ENCODE results near the gene KRT76. TPM values are rescaled to one million over a fixed set of nuclear protein-coding genes. Genes with fewer than 3 reads are reported as not detected.

Gene KRT76
- total and polyA plus RNA-seq, 2 experiments from 2014 or later = not detected

DNA sequence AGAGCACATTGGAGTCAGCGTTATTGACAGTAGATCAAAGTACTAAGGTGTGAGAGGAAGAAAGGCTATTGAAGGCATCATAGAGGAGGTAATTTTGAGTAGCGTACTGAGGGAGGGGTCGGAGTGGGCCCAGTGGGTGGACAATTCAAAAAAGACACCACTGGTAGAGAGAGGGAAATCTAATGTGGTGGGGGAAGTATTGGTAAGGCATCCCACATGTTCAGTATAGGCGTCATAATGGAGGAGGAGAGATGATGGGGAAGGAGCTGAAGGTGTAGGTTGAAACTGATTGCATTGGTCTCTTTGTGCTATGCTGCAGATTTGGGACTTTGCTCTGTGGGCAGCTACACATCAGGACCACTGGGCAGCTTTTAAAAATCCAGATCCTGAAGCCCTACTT is 50.1 kb downstream of the KRT76 start (continued):
- TF ChIP-seq, protein P1, sequence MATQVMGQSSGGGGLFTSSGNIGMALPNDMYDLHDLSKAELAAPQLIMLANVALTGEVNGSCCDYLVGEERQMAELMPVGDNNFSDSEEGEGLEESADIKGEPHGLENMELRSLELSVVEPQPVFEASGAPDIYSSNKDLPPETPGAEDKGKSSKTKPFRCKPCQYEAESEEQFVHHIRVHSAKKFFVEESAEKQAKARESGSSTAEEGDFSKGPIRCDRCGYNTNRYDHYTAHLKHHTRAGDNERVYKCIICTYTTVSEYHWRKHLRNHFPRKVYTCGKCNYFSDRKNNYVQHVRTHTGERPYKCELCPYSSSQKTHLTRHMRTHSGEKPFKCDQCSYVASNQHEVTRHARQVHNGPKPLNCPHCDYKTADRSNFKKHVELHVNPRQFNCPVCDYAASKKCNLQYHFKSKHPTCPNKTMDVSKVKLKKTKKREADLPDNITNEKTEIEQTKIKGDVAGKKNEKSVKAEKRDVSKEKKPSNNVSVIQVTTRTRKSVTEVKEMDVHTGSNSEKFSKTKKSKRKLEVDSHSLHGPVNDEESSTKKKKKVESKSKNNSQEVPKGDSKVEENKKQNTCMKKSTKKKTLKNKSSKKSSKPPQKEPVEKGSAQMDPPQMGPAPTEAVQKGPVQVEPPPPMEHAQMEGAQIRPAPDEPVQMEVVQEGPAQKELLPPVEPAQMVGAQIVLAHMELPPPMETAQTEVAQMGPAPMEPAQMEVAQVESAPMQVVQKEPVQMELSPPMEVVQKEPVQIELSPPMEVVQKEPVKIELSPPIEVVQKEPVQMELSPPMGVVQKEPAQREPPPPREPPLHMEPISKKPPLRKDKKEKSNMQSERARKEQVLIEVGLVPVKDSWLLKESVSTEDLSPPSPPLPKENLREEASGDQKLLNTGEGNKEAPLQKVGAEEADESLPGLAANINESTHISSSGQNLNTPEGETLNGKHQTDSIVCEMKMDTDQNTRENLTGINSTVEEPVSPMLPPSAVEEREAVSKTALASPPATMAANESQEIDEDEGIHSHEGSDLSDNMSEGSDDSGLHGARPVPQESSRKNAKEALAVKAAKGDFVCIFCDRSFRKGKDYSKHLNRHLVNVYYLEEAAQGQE (IDR thresholded peaks at IDR 0.05; ENCODE audit: unreplicated experiment) = no peak
- no peak for TF ChIP-seq CREB1 (CRISPR knock-in tag; IDR thresholded peaks at IDR 0.05; ENCODE audit: low read depth)
- TF ChIP-seq JUNB (IDR thresholded peaks at IDR 0.05; ENCODE audit: unreplicated experiment) = no peak
- no peak for TF ChIP-seq EZH2phosphoT487 (IDR thresholded peaks at IDR 0.05; ENCODE audit: unreplicated experiment)
- TF ChIP-seq ZNF114 (CRISPR knock-in tag; IDR thresholded peaks at IDR 0.05) = no peak
- no peak for TF ChIP-seq STAT1 (IDR thresholded peaks at IDR 0.05; ENCODE audit: unreplicated experiment)
- no peak for TF ChIP-seq ETS1 (IDR thresholded peaks at IDR 0.05)
- no peak for TF ChIP-seq EZH2 (IDR thresholded peaks at IDR 0.05; ENCODE audit: low read depth, unreplicated experiment)
- no peak for TF ChIP-seq POLR2AphosphoS5 (IDR thresholded peaks at IDR 0.05; ENCODE audit: low read depth)
- no peak for TF ChIP-seq NANOG (IDR thresholded peaks at IDR 0.05; ENCODE audit: borderline replicate concordance)

GRCh38 chr12:52726451-52726850 is 50.7 kb downstream of the KRT76 start:
- H3K9me3 Mint-ChIP-seq = peaks cover 7% of the 10 kb centered on the region
- Histone ChIP-seq H4K20me1 (replicated peaks; ENCODE audit: insufficient read depth) (no peaks in the 10 kb centered on the region), H3K4me1 (ENCODE audit: insufficient read depth) (no peaks in the 10 kb centered on the region), H2AFZ (no peak overlapping the region), H3K79me2 (replicated peaks; ENCODE audit: insufficient read depth) (no peaks in the 10 kb centered on the region), H3K36me3 (ENCODE audit: insufficient read depth) (no peaks in the 10 kb centered on the region), H3K9me2 (ENCODE audit: insufficient read depth) (peaks cover 5% of the 10 kb centered on the region), H3K27ac (ENCODE audit: low read depth) (no peak overlapping the region), H3K4me3 (no peak overlapping the region), H3F3A (replicated peaks; ENCODE audit: low read depth) (no peaks in the 10 kb centered on the region), H3K4me2 (no peak overlapping the region), H3K27me3 (ENCODE audit: insufficient read depth) (no peaks in the 10 kb centered on the region)
- H3K27ac Mint-ChIP-seq = no peak overlapping the region
- H3K4me1 Mint-ChIP-seq = no peaks in the 10 kb centered on the region
- TF ChIP-seq CTCF (conservative IDR thresholded peaks at IDR 0.05; ENCODE audit: low read depth in 2 of 2) (no peak), ETS1 (IDR thresholded peaks at IDR 0.05) (no peak), EZH2phosphoT487 (IDR thresholded peaks at IDR 0.05; ENCODE audit: unreplicated experiment) (no peak), ZNF462 (CRISPR knock-in tag; IDR thresholded peaks at IDR 0.05) (no peak), ZNF114 (CRISPR knock-in tag; IDR thresholded peaks at IDR 0.05) (no peak)
- H3K27me3 Mint-ChIP-seq (ENCODE audit: insufficient read depth, low read depth, poor library complexity) = peaks cover 8% of the 10 kb centered on the region
- no peaks in the 10 kb centered on the region for H3K36me3 Mint-ChIP-seq (ENCODE audit: low read depth)
- H3K4me3 Mint-ChIP-seq = no peak overlapping the region
- ATAC-seq (no peak), DNase-seq (ENCODE audit: low spot score) (no peak)

All from GM23338 (cell line).